DOHH2 (cell line): ENCODE measurements around the gene RAB42.

Experiments
- CTCF ChIP-seq: fragments of 200-600 bp; sonication (generic); IDR thresholded peaks from one replicate; pipeline ENCODE4 v1.5.1; 2014; ENCODE audit warnings: antibody characterized with exemption, mild to moderate bottlenecking, low read depth, low read length; ENCODE audit not compliant: poor library complexity, severe bottlenecking
- EZH2phosphoT487 ChIP-seq: fragments of 200-600 bp; sonication (generic); IDR thresholded peaks from 2 replicates; pipeline ENCODE4 v1.6.1; 2017; ENCODE audit warnings: borderline replicate concordance, mild to moderate bottlenecking, antibody characterized with exemption, low read length, moderate library complexity, mixed read lengths

GRCh38 chr1:28582248-28582615, 9.8 kb upstream of the RAB42 start:
- TF ChIP-seq CTCF: no peak
- TF ChIP-seq EZH2phosphoT487: no peak
